Mucosa of rectum (tissue), 2 donors: Measurements from ENCODE around the gene RASSF5.

ENCODE experiments used
- H3K27ac ChIP-seq, 2 donors: one replicate each; pipeline ENCODE4 v1.7.0; 2013; ENCODE audit warnings: inconsistent platforms in 2 of 2, low read depth in 2 of 2, low read length in 2 of 2
- H3K27me3 ChIP-seq, 2 donors: one replicate each; pipeline ENCODE4 v1.7.0; 2013; ENCODE audit warnings: low read length in 2 of 2; ENCODE audit not compliant: control insufficient read depth in 2 of 2, insufficient read depth in 2 of 2
- H3K36me3 ChIP-seq, 2 donors: one replicate each; pipeline ENCODE4 v1.7.0; 2013; ENCODE audit warnings: low read length in 2 of 2; ENCODE audit not compliant: control insufficient read depth in 2 of 2, insufficient read depth in 2 of 2
- H3K4me1 ChIP-seq, 2 donors: one replicate each; pipeline ENCODE4 v1.7.0; 2013; ENCODE audit warnings: low read length in 2 of 2, mild to moderate bottlenecking in 1 of 2; ENCODE audit not compliant: control insufficient read depth in 2 of 2, insufficient read depth in 2 of 2
- H3K4me3 ChIP-seq, 2 donors: one replicate each; pipeline ENCODE4 v1.7.0; 2013; ENCODE audit warnings: low read length in 2 of 2
- H3K9ac ChIP-seq, 2 donors: one replicate each; pipeline ENCODE4 v1.7.0; 2013; ENCODE audit warnings: low read length in 2 of 2, low read depth in 1 of 2, mild to moderate bottlenecking in 1 of 2
- H3K9me3 ChIP-seq, 2 donors: one replicate each; pipeline ENCODE4 v1.7.0; 2013; ENCODE audit warnings: low read length in 2 of 2; ENCODE audit not compliant: control insufficient read depth in 2 of 2
- donor health status: healthy.
- donor health status: Normal muscosa, but diverticular disease.

The RASSF5 gene

DNA sequence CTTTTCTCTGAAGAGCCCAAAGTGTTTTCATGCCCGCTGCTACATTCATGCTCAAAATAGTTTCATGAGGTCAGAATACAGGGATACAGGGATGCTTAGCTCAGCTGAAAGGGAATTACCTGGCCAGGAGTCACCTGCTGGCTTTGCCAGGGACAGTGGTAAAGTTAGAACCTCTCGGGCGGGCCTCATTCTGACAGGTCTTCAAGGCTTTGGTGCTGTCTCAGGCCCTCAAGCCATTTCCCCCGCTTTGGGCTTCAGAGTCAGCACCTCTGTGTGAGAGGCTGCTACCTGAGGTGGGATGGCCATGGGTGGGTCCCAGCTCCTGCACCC, 5.5 kb downstream of the RASSF5 start:
- no peak overlapping the region for H3K4me3 ChIP-seq
- H3K9ac ChIP-seq: no peak overlapping the region

DNA sequence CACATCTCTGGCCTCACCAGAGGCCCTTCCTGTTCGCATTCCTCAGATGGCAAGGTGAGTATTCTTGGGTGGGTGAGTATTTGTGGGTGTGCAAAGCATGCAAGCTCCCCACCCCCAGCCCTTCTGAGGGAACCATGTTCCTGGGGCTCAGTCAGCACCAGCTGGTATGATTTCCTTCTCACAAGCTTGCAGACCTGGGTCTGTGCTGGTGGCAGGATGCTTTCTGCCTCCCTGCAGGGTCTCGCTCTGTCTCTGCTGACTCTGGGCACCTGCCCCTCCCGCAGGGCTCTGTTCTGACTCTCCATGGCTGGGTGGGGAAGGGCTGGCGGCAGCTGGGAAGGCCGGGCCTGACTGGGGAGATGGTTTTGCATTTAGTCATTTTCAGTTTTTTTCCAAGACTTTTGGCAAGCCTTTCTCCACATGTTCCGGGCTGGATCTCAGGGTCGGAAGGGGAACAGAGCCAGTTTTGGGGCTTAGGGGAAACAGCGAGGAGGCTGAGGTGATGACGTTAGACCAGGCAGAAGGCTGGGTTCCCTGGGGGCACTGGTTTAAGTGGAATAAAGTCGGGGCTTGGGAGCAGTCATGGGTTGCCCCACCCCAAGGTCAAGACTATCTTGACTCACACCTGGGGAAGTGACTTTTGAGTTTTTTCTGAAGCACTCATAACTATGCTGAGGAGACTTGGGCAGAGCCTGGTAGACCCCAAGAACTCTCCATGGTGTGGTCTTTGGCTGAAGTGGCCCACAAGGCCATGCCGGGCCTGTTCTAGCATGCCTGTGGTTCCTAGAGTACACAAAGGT, 6.2 kb downstream of the RASSF5 start:
- Histone ChIP-seq H3K4me1 (peaks cover 0 to 2% of the 10 kb centered on the region in 2 donors), H3K27me3 (peaks cover 4 to 8% of the 10 kb centered on the region in 2 donors), H3K9me3 (no peaks in the 10 kb centered on the region), H3K4me3 (no peak overlapping the region), H3K9ac (no peak overlapping the region), H3K27ac (peak overlapping the region; percentile 4 to 10), H3K36me3 (no peaks in the 10 kb centered on the region)

More for the DNA sequence above, 5.5 kb downstream of the RASSF5 start:
- Histone ChIP-seq H3K27ac (no peak overlapping the region), H3K4me1 (peaks cover 0 to 9% of the 10 kb centered on the region in 2 donors), H3K9me3 (no peaks in the 10 kb centered on the region), H3K27me3 (peaks cover 11 to 15% of the 10 kb centered on the region in 2 donors), H3K36me3 (no peaks in the 10 kb centered on the region)

DNA sequence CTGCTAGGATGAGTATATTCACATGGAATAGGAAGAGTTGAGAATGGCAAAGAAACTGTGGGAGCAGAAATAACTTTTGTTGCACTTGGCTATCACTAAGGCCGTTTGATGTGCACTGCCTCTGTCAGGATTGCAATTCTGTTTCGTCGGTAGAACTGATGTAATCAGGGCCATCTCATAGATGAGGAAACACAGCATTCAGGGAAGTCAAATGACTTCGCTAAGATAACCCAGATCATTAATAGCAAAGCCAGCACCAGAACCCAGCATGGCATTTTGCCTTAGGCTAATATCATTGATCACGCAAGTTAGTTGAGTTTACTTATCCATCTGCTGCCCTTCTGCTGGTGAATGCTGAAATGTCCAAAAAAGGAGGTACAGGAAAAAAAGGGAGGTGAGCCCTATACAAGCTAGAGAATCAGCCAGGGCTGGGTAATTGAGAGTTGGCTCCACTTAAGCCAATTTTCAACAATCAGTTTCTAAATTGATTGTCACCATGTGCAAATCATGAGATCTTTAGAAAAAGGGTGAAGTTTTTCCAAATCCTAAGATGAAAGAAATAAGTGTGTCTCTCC, 7.6 kb downstream of the RASSF5 start:
- Histone ChIP-seq H3K27ac (no peak overlapping the region), H3K36me3 (no peaks in the 10 kb centered on the region), H3K9ac (no peak overlapping the region), H3K4me3 (no peak overlapping the region), H3K9me3 (no peaks in the 10 kb centered on the region), H3K27me3 (no peaks in the 10 kb centered on the region), H3K4me1 (no peaks in the 10 kb centered on the region)

DNA sequence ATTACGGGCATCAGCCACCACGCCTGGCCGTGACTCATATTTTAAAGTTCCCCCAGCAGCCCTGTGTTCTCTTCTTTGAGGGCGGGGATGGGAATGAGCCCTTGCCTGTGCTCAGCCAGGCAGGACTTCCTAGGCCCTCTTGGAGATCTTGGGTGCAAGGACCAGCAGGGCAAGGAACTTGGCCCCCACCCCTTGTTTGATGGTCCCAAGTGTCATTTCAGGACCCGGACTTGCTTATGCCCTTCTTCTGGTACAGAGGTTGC, 9.3 kb downstream of the RASSF5 start:
- Histone ChIP-seq H3K27ac (no peak overlapping the region), H3K27me3 (no peaks in the 10 kb centered on the region), H3K4me1 (no peaks in the 10 kb centered on the region), H3K9ac (no peak overlapping the region), H3K36me3 (no peaks in the 10 kb centered on the region), H3K9me3 (no peaks in the 10 kb centered on the region), H3K4me3 (no peak overlapping the region)

DNA sequence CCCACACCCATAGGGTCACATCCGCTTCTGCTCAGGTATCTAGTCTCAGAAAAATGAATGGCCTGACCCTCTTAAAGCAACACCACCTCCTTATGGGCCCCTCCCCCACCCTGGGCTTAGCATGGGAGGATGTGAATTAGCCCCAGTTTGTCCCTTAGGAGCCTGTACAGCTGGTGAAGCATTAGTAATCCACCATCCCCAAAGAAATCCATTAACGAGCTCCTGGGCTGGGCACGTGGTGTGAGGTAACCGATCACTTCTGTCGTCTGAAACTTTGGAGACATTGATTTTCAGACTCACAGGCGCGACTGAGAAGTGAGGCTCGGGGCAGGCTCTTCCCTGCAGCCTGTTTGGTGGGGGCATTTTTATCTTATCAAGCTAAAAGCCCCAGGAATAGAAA, 10.5 kb downstream of the RASSF5 start:
- Histone ChIP-seq H3K4me1 (no peaks in the 10 kb centered on the region), H3K4me3 (no peak overlapping the region), H3K27ac (no peak overlapping the region), H3K36me3 (no peaks in the 10 kb centered on the region), H3K27me3 (no peaks in the 10 kb centered on the region), H3K9me3 (no peaks in the 10 kb centered on the region), H3K9ac (no peak overlapping the region)

DNA sequence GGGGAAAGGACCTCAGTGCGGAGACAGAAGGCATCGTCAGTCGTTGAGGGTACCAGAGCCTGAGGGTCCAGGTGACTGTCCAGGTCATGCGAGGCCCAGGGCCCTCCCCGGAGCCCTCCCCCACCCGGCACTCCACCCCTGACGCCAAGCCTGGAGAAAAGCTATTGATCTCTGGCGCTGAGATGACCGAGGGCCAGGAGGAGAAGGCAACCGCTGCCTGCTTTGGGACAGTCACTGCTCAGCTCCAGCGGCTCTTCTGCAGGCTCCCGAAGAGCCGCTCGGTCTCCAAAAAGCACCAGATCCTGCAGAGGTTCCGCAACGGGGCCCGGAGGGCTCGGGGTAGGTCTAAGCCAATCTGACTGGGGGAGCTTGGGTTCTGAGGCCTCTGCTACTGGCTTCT, 10.9 kb downstream of the RASSF5 start:
- Histone ChIP-seq H3K9me3 (no peaks in the 10 kb centered on the region), H3K27ac (no peak overlapping the region), H3K9ac (no peak overlapping the region), H3K36me3 (no peaks in the 10 kb centered on the region), H3K4me1 (no peaks in the 10 kb centered on the region), H3K4me3 (no peak overlapping the region), H3K27me3 (no peaks in the 10 kb centered on the region)

DNA sequence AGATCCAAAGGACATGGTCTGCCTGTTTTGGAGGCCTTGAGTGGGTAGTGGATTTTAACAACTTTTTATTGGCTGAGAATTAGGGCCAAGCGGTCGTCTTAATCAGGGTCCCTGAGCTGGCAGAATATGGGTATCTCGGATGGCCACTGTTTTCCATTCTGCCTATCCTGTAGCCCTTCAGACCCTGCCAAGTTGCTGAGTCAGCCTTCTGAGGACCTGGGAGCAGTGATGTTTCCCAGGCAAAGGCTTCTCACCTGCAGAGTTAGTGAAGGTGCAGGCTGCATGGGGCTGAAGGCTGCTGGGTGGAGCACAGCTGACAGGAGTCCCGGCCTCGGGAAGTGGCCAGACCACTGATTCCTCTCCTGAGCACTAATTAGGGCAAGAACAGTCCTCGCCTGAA, 11.4 kb downstream of the RASSF5 start:
- Histone ChIP-seq H3K9ac (no peak overlapping the region), H3K27ac (no peak overlapping the region), H3K36me3 (no peaks in the 10 kb centered on the region), H3K9me3 (no peaks in the 10 kb centered on the region), H3K27me3 (no peaks in the 10 kb centered on the region), H3K4me3 (no peak overlapping the region), H3K4me1 (no peaks in the 10 kb centered on the region)

DNA sequence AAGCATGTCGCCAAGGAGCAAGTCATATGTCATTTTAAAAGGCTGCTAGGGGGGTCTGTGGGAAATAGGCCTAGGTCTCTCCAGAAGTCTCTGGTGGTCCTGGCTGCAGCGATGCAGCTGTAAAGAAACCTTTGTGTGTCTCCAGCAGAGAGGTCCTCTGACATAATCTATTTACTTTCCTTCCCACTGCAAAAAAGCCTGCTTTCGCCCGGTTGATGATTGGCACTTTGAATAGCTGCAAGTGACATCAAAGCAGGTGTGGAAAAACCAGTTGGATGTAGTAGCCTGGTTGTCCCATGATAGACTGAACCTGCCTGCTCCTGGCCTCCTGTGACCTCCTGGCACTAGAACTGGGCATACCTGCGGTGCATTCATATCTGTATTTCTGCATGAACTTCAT, 13.8 kb downstream of the RASSF5 start:
- no peaks in the 10 kb centered on the region for H3K9me3 ChIP-seq
- no peak overlapping the region for H3K4me3 ChIP-seq
- no peaks in the 10 kb centered on the region for H3K27me3 ChIP-seq
- no peaks in the 10 kb centered on the region for H3K36me3 ChIP-seq
- H3K27ac ChIP-seq: no peak overlapping the region
- H3K9ac ChIP-seq: no peak overlapping the region
- H3K4me1 ChIP-seq: no peaks in the 10 kb centered on the region

DNA sequence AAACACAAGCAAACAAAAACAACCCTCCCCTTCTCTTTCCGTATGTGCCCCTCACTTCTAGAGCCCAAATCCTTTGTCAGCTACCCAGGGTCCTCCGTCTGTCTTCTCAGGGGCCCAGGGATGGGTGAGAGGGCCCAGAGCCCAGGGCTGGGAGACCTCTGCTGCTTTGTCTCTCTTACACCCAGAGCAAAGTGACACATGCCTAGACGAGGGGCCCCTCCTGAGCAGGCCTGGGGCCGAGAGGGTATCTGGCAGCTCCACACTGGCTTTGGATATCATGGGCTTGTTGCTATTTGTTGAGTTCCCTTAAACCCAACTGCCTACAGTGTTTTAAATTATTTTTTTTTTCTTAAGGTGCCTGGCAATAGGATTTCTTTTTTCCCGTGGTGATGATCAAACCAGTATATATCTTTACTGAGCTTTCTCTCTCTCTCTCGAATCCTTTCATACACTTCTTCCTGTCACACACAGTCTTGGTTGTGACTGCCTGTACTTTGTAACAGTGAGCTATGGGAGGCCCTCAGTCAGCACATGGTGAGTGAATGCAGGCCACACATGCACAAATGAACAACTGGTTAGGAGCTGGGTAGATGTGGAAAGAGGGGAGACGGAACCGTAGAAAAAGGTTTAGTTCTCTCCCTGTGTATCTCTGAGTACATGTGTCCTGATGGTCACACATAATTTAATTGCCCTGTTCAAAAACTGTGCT, 14.5 kb downstream of the RASSF5 start:
- Histone ChIP-seq H3K4me1 (no peaks in the 10 kb centered on the region), H3K9ac (no peak overlapping the region), H3K36me3 (no peaks in the 10 kb centered on the region), H3K9me3 (no peaks in the 10 kb centered on the region), H3K27me3 (no peaks in the 10 kb centered on the region), H3K27ac (no peak overlapping the region), H3K4me3 (no peak overlapping the region)

DNA sequence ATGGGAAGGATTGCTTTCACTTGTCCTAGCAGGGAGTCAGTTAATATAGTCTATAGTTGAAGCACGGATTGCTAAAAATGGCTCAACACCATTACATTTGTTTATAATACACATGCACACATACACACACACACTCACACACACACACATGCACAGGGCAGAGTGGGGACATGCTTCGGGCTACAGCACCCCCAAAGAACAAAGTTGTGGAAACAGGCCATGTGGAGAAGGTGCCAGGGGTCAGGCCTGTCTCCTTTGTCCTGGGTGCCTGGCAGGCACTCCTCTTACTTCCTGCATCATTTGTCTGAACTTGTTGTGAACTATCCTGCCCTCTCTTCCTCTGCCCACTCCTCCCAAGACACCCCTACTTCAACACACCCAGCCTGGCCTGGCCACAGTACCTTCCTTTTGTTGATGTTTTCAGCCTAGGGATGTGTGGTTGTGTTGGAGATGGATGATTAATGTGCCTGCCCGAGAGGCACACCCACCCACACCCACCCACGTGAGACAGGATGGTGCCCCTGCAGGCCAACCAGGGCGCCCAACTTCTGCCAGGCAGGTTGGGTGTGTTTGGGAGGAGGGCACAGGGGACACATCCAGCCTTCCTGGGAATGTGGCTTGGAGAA, 17.5 kb downstream of the RASSF5 start:
- Histone ChIP-seq H3K9me3 (no peaks in the 10 kb centered on the region), H3K36me3 (no peaks in the 10 kb centered on the region), H3K27ac (no peak overlapping the region), H3K9ac (no peak overlapping the region), H3K4me3 (no peak overlapping the region), H3K4me1 (no peaks in the 10 kb centered on the region), H3K27me3 (no peaks in the 10 kb centered on the region)
